H9 (cell line): Measurements from ENCODE around the gene UQCRC2. TPM values are rescaled to one million over a fixed set of nuclear protein-coding genes. Genes with fewer than 3 reads are reported as not detected.

Experiments
- DNase-seq: peaks from one replicate; pipeline ENCODE4 v3.0.0-alpha.2; 2017
- H2AFZ ChIP-seq: one replicate; pipeline ENCODE4 v1.6.1; 2013; ENCODE audit warnings: mild to moderate bottlenecking, low read length, control low read depth, moderate library complexity
- H2AK5ac ChIP-seq: 2 replicates; pipeline ENCODE4 v1.6.1; 2013; ENCODE audit warnings: low read length, control low read depth, mixed read lengths; ENCODE audit not compliant: insufficient read length
- H2BK120ac ChIP-seq: one replicate; pipeline ENCODE4 v1.6.1; 2013; ENCODE audit warnings: low read depth, mild to moderate bottlenecking, low read length, control low read depth, inconsistent platforms; ENCODE audit not compliant: poor library complexity, severe bottlenecking
- H2BK12ac ChIP-seq: 2 replicates; pipeline ENCODE4 v1.6.1; 2013; ENCODE audit warnings: low read length, control low read depth, mixed read lengths, low read depth; ENCODE audit not compliant: insufficient read length
- H2BK15ac ChIP-seq: 2 replicates; pipeline ENCODE4 v1.6.1; 2013; ENCODE audit warnings: low read depth, low read length, control low read depth
- H2BK20ac ChIP-seq: one replicate; pipeline ENCODE4 v1.6.1; 2013; ENCODE audit warnings: low read depth, mild to moderate bottlenecking, low read length, control low read depth, inconsistent platforms; ENCODE audit not compliant: poor library complexity, severe bottlenecking
- H2BK5ac ChIP-seq: 2 replicates; pipeline ENCODE4 v1.6.1; 2013; ENCODE audit warnings: low read length, control low read depth, mixed read lengths; ENCODE audit not compliant: insufficient read length
- H3K14ac ChIP-seq: 2 replicates; pipeline ENCODE4 v1.6.1; 2013; ENCODE audit warnings: low read length, control low read depth; ENCODE audit not compliant: insufficient read depth
- H3K18ac ChIP-seq: 2 replicates; pipeline ENCODE4 v1.6.1; 2013; ENCODE audit warnings: low read depth, mild to moderate bottlenecking, mixed read lengths, low read length, control low read depth; ENCODE audit not compliant: insufficient read length
- H3K23ac ChIP-seq: 2 replicates; pipeline ENCODE4 v1.6.1; 2013; ENCODE audit warnings: low read length, control low read depth, mixed read lengths, low read depth; ENCODE audit not compliant: insufficient read length
- H3K23me2 ChIP-seq: 2 replicates; pipeline ENCODE4 v1.6.1; 2013; ENCODE audit warnings: low read depth, mild to moderate bottlenecking, mixed read lengths, low read length, control low read depth; ENCODE audit not compliant: insufficient read length, poor library complexity, severe bottlenecking
- H3K27ac ChIP-seq: 2 replicates; pipeline ENCODE4 v1.5.1; 2013; ENCODE audit warnings: low read length, control low read depth, mixed read lengths, low read depth; ENCODE audit not compliant: insufficient read length
- H3K27me3 ChIP-seq: 2 replicates; pipeline ENCODE4 v1.6.1; 2013; ENCODE audit warnings: low read length, control low read depth, inconsistent platforms; ENCODE audit not compliant: insufficient read depth
- H3K4ac ChIP-seq: 2 replicates; pipeline ENCODE4 v1.6.1; 2013; ENCODE audit warnings: low read depth, mild to moderate bottlenecking, control low read depth, inconsistent platforms, low read length, moderate library complexity
- H3K4me1 ChIP-seq: 2 replicates; pipeline ENCODE4 v1.6.1; 2013; ENCODE audit warnings: low read length, control low read depth, inconsistent platforms; ENCODE audit not compliant: insufficient read depth
- H3K4me2 ChIP-seq: 2 replicates; pipeline ENCODE4 v1.6.1; 2013; ENCODE audit warnings: low read length, control low read depth, mixed read lengths; ENCODE audit not compliant: insufficient read length, insufficient read depth
- H3K56ac ChIP-seq: 2 replicates; pipeline ENCODE4 v1.6.1; 2013; ENCODE audit warnings: low read depth, mild to moderate bottlenecking, mixed read lengths, low read length, control low read depth; ENCODE audit not compliant: insufficient read length
- H3K79me1 ChIP-seq: 2 replicates; pipeline ENCODE4 v1.6.1; 2013; ENCODE audit warnings: low read depth, mild to moderate bottlenecking, moderate library complexity, low read length, control low read depth, inconsistent platforms; ENCODE audit not compliant: insufficient read depth, poor library complexity, severe bottlenecking
- H3K79me2 ChIP-seq: 2 replicates; pipeline ENCODE4 v1.6.1; 2013; ENCODE audit warnings: low read length, control low read depth, inconsistent platforms; ENCODE audit not compliant: insufficient read depth
- H3K9ac ChIP-seq: 2 replicates; pipeline ENCODE4 v1.6.1; 2013; ENCODE audit warnings: low read length, control low read depth, mixed read lengths; ENCODE audit not compliant: insufficient read length; ENCODE audit errors: extremely low read depth
- H3K9me3 ChIP-seq: one replicate; pipeline ENCODE4 v1.6.1; 2013; ENCODE audit warnings: low read depth, low read length, inconsistent platforms; ENCODE audit not compliant: control insufficient read depth
- H3T11ph ChIP-seq: one replicate; pipeline ENCODE4 v1.6.1; 2013; ENCODE audit warnings: mild to moderate bottlenecking, low read length, control low read depth, inconsistent platforms
- H4K20me1 ChIP-seq: one replicate; pipeline ENCODE4 v1.6.1; 2013; ENCODE audit not compliant: control insufficient read depth, insufficient read length, insufficient read depth
- H4K5ac ChIP-seq: 2 replicates; pipeline ENCODE4 v1.6.1; 2013; ENCODE audit warnings: low read depth, mild to moderate bottlenecking, mixed read lengths, low read length, control low read depth; ENCODE audit not compliant: insufficient read length
- H4K8ac ChIP-seq: replicated peaks from 2 replicates; pipeline ENCODE4 v1.6.1; 2013; ENCODE audit warnings: low read length, control low read depth, mixed read lengths, low read depth; ENCODE audit not compliant: insufficient read length
- H4K91ac ChIP-seq: 2 replicates; pipeline ENCODE4 v1.6.1; 2013; ENCODE audit warnings: low read depth, mild to moderate bottlenecking, moderate library complexity, mixed read lengths, low read length, control low read depth; ENCODE audit not compliant: insufficient read length
- H3K27ac Mint-ChIP-seq, 3 experiments: 2 replicates in 2 of 3; 3 replicates in 1 of 3; pipeline ENCODE4 v1.8.0; 2020 to 2021; ENCODE audit warnings: mixed read lengths in 3 of 3, mild to moderate bottlenecking in 1 of 3, moderate library complexity in 1 of 3
- H3K27me3 Mint-ChIP-seq: 2 replicates; pipeline ENCODE4 v1.8.0; 2021; ENCODE audit warnings: low read depth, mild to moderate bottlenecking, moderate library complexity, mixed read lengths
- H3K36me3 Mint-ChIP-seq, 3 experiments: 2 replicates in 2 of 3; 3 replicates in 1 of 3; pipeline ENCODE4 v1.8.0; 2020 to 2021; ENCODE audit warnings: low read depth in 3 of 3, mixed read lengths in 3 of 3; ENCODE audit not compliant: insufficient read depth in 1 of 3
- H3K4me1 Mint-ChIP-seq, 2 experiments: 2 replicates each; pipeline ENCODE4 v1.8.0; 2020; ENCODE audit warnings: mixed read lengths in 2 of 2
- H3K4me3 Mint-ChIP-seq, 2 experiments: 2 replicates in 1 of 2; 3 replicates in 1 of 2; pipeline ENCODE4 v1.8.0; 2020 to 2021; ENCODE audit warnings: mild to moderate bottlenecking in 2 of 2, mixed read lengths in 2 of 2, moderate library complexity in 1 of 2
- H3K9me3 Mint-ChIP-seq, 2 experiments: 2 replicates in 1 of 2; 3 replicates in 1 of 2; pipeline ENCODE4 v1.8.0; 2020; ENCODE audit warnings: mild to moderate bottlenecking in 2 of 2, mixed read lengths in 2 of 2, moderate library complexity in 1 of 2
- CTCF ChIP-seq: fragments of 200-600 bp; sonication (generic); conservative IDR thresholded peaks from 3 replicates; pipeline ENCODE4 v1.8.0; 2021; ENCODE audit warnings: antibody characterized with exemption, mild to moderate bottlenecking
- WGBS: extraction: QIAGEN DNeasy Blood & Tissue Kit; methylation state at CpG from one replicate; pipeline ENCODE4 v1.1.7; 2013; ENCODE audit warnings: missing lambda C conversion rate, low lambda C conversion rate, mixed read lengths; ENCODE audit not compliant: insufficient read length; ENCODE audit errors: extremely low coverage; 5-methylcytosine and 5-hydroxymethylcytosine counted together
- total RNA-seq: library from RNA; stranded (reverse); gene quantifications from 2 replicates; pipeline ENCODE4 v1.2.1, GENCODE V29; 2021

The UQCRC2 gene
- total RNA-seq, 1 experiment from 2014 or later = 228 TPM

DNA sequence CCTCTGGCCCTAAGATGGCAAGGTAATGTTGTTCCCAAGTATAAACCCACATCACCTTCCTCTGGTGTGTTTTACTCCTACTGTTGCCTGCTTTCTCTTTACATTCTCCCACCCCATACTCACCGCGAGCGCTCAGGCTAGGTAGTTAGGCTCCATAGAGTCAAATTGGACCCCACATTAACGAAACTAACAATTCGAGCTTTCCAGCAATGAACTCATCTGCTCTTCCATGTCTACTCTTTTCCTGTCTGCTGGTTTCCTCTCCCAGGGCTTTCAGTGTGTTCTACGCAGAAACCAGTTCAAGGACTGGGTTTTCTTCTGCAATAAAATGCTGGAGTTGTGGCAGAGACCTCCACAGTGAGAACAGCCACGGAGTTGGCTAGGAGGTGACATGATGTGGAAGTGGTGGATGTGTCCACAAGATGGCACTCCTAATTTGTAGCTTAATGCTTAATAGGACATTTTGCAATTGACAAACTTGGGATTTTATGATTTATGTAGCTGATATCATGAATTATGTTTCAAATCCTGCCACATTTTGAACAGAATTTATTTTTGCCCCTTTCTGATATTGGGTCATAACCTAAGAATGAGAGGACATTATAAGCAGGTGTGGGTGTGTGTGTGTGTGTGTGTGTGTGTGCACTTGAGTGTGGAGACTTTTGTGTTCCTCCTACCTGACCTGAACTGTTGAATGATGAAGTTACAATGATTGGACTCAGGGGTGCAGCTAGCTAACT lies 2.2 kb upstream of the UQCRC2 start:
- H3K4me2 ChIP-seq = no peak overlapping the region
- peak; percentile 49 for TF ChIP-seq CTCF

More for the DNA sequence above, 2.2 kb upstream of the UQCRC2 start:
- Histone ChIP-seq H3K9me3 (no peaks in the 10 kb centered on the region), H2BK5ac (no peak overlapping the region), H2BK12ac (no peak overlapping the region), H3K27me3 (no peaks in the 10 kb centered on the region), H3K27ac (no peak overlapping the region), H3K56ac (no peak overlapping the region), H2BK20ac (no peak overlapping the region), H2BK120ac (no peak overlapping the region), H4K8ac (no peak overlapping the region), H2AK5ac (no peak overlapping the region), H3K4me1 (no peaks in the 10 kb centered on the region), H4K20me1 (no peaks in the 10 kb centered on the region), H3K14ac (no peak overlapping the region), H4K5ac (no peak overlapping the region), H4K91ac (no peak overlapping the region), H2AFZ (no peak overlapping the region), H2BK15ac (no peak overlapping the region), H3T11ph (no peak overlapping the region), H3K79me1 (no peaks in the 10 kb centered on the region), H3K79me2 (peaks cover 15% of the 10 kb centered on the region; the same call in 1 of the 2 replicates), H3K23me2 (peaks cover 7% of the 10 kb centered on the region), H3K18ac (no peak overlapping the region), H3K23ac (no peak overlapping the region), H3K9ac (no peak overlapping the region), H3K4ac (no peak overlapping the region)
- H3K36me3 Mint-ChIP-seq = peaks cover 3 to 8% (median 6%) of the 10 kb centered on the region in 3 experiments; a peak in 4 of 7 replicates
- no peaks in the 10 kb centered on the region; a peak in 1 of 5 replicates for H3K9me3 Mint-ChIP-seq
- H3K4me3 Mint-ChIP-seq = peak overlapping the region in 1 of 2 experiments; percentile 52; a peak in 2 of 5 replicates
- no CpG with 5 or more reads among the region's 7 CpGs for WGBS
- peaks cover 14% of the 10 kb centered on the region; the same call in 1 of the 2 replicates for H3K27me3 Mint-ChIP-seq
- peak overlapping the region in 1 of 3 experiments; percentile 45; a peak in 1 of 7 replicates for H3K27ac Mint-ChIP-seq
- H3K4me1 Mint-ChIP-seq = peaks cover 11 to 15% of the 10 kb centered on the region in 2 experiments
- DNase-seq = no peak
